Stimulated activated naive CD8-positive, alpha-beta T cell treated with anti-CD3 and anti-CD28 coated beads, Interleukin-15, amount 100 ng/mL, for 72 hours (primary cell): ENCODE results near the gene LY6G6F.

ENCODE experiments used
- ATAC-seq: fragments of 150-1000 bp; cut with Tn5 transposase; 2 replicates; pipeline ENCODE4 v1.10.0; 2021; ENCODE audit warnings: mild to moderate bottlenecking, moderate library complexity
- DNase-seq, 2 donors: peaks; one replicate each; pipeline ENCODE4 v3.0.0; 2021 to 2022
- H3K27ac Mint-ChIP-seq, 2 donors: one replicate each; pipeline ENCODE4 v1.8.0; 2022; ENCODE audit warnings: mild to moderate bottlenecking in 2 of 2, mixed read lengths in 2 of 2, moderate library complexity in 2 of 2
- H3K27me3 Mint-ChIP-seq: one replicate; pipeline ENCODE4 v1.8.0; 2022; ENCODE audit warnings: mixed read lengths
- H3K4me1 Mint-ChIP-seq: one replicate; pipeline ENCODE4 v1.8.0; 2022; ENCODE audit warnings: mild to moderate bottlenecking, mixed read lengths
- H3K4me3 Mint-ChIP-seq, 2 donors: one replicate each; pipeline ENCODE4 v1.8.0; 2022; ENCODE audit warnings: mild to moderate bottlenecking in 2 of 2, mixed read lengths in 2 of 2, moderate library complexity in 1 of 2
- H3K9me3 Mint-ChIP-seq, 2 donors: one replicate each; pipeline ENCODE4 v1.8.0; 2022; ENCODE audit warnings: mixed read lengths in 2 of 2

LY6G6F gene, protein sequence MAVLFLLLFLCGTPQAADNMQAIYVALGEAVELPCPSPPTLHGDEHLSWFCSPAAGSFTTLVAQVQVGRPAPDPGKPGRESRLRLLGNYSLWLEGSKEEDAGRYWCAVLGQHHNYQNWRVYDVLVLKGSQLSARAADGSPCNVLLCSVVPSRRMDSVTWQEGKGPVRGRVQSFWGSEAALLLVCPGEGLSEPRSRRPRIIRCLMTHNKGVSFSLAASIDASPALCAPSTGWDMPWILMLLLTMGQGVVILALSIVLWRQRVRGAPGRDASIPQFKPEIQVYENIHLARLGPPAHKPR

DNA sequence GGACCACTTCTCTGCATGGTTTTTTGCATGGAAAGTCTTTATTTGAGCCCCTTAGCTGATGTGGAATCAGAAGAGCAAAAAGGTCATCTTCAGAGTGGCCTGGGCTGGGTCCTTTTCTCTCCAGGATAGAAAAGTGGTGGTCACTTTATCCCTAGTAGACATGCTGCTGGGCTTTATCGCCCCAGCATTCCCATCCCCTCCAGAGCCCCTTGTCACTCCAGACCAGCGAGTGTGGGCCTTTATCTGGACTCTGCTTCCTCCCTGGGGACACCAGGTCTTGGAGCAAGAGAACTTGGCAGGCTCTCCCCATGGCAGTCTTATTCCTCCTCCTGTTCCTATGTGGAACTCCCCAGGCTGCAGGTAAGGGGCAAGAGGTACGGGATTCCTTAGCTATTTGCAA, at the start of gene LY6G6F:
Gene LY6G6F (plus strand): TSS at position 268 of the 400 bp plus-strand sequence. CDS start 41 bp downstream, at position 309.
- Mint-ChIP-seq H3K4me3 (no peak within 1 kb of the TSS), H3K27me3 (no peaks in the 10 kb centered on the region), H3K4me1 (peaks cover 22% of the 10 kb centered on the region), H3K9me3 (no peaks in the 10 kb centered on the region), H3K27ac (peak within 1 kb of the TSS in 1 of 2 donors; percentile 57)
- DNase-seq (no peak), ATAC-seq (no peak)

DNA sequence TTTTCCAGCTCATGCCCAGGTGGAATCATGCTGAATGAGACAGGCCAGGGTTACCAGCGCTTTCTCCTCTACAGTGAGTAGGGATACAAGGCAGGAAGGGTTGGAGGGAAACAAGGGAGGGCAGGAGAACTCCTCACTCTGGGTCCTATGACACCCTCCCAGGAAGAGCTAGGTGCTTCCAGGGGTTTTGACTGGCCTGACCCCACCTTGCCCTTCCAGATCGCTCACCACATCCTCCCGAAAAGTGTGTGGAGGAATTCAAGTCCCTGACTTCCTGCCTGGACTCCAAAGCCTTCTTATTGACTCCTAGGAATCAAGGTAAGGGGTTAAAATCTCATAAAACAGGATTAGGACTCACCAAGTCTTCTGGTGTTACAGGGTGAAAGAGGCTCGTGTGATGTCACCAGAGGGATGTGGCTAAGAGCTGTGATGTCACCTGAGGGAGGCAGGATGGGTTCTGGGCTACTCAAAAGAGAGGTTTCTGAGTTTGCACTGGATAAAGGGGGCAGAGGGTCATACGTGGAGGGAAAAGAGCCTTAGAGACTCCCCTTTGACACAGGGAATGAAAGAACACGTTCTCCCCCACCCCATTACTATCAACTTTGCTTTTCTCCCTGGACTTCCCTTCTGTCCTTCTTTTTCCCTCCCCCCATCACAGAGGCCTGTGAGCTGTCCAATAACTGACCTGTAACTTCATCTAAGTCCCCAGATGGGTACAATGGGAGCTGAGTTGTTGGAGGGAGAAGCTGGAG, 49.1 kb upstream of the LY6G6F start:
- Mint-ChIP-seq H3K27ac (peak overlapping the region; percentile 54 to 85), H3K9me3 (no peaks in the 10 kb centered on the region), H3K27me3 (no peaks in the 10 kb centered on the region), H3K4me1 (peaks cover 71% of the 10 kb centered on the region), H3K4me3 (peak overlapping the region; percentile 94)
- DNase-seq (peak in 1 of 2 donors; percentile 50), ATAC-seq (peak; percentile 45)

DNA sequence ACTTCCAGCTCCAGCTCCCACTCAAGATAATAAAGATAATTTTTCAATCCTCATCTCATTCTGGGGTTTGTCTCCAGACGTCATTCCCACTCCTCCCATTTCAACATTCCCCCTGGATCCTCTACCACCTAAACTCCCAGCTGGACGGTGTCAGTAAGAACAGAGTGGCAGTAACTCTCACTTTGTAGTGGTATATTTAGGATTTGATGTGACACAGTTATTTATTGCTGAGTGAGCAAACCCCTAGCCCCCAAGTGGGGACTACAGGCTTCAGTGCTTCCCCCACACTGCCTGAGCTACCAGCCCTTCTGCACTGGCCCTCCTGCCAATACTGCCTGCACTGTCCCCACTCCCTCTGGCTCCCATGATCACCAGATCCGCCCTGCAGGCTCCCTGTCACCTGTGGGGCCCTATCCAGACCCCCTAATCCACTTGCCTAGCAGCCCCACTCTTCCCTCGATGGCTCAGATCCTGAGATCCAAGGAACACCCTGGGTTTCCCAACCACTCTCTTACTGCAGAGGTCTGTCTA, 48.4 kb upstream of the LY6G6F start:
- Mint-ChIP-seq H3K9me3 (no peaks in the 10 kb centered on the region), H3K4me1 (peaks cover 72% of the 10 kb centered on the region), H3K27me3 (no peaks in the 10 kb centered on the region), H3K4me3 (peak overlapping the region; percentile 94), H3K27ac (peak overlapping the region; percentile 64 to 85)
- DNase-seq: no peak
- ATAC-seq: no peak

DNA sequence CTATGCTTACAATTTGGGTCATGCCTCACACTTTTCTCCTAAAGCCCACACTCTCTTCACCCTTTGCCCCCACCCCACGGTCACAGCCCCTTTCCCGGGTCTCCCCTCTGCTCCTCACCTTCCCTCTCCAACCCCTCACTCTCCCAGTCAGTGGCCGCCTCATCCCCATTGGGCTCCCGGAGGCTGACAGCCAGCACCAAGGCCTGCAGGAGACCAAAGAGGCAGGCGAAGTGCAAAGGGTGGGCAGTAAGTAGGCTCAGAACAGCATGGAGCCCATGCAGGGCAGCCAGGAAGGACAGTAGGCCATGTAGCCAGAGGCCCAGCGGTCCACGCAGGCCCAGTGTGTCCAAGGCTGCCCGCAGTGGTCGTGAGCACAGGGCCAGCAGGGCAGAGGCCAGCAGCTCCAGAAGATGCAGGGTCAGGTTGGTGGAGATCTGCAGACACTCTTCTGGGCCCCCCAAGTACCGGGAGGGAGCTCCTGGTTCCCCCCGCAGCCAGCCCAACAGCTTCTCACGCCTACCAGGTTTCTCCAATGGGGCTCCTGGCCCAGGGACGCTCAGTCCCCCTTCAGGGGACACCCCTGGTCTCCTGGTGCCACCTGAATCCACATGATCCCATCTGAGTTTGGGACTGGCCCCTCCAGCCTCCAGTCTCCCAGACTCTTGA, 47.5 kb upstream of the LY6G6F start:
- DNase-seq: no peak
- Mint-ChIP-seq H3K4me1 (peaks cover 80% of the 10 kb centered on the region), H3K27me3 (no peaks in the 10 kb centered on the region), H3K9me3 (no peaks in the 10 kb centered on the region), H3K4me3 (peak overlapping the region; percentile 94), H3K27ac (peak overlapping the region; percentile 44 to 89)
- ATAC-seq: no peak

DNA sequence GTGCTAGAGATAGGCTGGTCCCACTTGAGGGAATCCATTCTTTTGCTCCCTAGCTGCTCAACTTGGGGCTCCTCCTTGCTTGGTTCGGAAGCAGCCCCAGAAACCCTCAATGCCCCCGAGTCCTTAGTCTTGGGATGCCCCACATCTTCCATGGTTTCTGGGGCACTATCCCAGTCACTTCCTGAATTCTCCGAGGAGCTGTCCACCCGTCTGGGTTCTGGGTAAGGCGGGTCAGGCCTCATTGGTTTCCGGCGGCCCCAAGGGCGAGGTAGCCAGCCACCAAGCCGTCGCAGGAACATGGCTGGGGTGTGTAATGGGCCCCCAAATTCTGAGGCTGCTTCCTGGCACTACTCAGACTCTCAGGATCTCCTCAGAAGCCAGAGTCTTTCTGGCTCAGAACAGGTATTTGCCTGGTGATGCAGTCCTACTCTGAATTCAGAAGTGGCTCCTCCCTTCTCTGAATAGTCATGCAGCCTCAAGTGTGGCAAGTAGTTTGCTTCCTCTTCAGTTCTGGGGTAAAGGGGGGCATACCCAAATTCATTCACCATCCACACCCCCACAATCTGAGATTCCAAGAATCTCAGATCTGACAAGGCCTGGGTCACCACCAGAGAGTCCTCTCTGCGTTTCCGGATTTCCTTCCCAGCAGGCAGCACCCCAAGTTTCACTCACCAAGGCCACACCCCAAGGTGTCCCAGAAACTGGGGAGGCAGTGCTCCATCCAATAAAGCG, 46.9 kb upstream of the LY6G6F start:
- no peaks in the 10 kb centered on the region for H3K9me3 Mint-ChIP-seq
- no peaks in the 10 kb centered on the region for H3K27me3 Mint-ChIP-seq
- peaks cover 87% of the 10 kb centered on the region for H3K4me1 Mint-ChIP-seq
- ATAC-seq: peak; percentile 51
- peak overlapping the region; percentile 94 for H3K4me3 Mint-ChIP-seq
- DNase-seq: peak; percentile 30 to 37
- peak overlapping the region; percentile 89 for H3K27ac Mint-ChIP-seq

DNA sequence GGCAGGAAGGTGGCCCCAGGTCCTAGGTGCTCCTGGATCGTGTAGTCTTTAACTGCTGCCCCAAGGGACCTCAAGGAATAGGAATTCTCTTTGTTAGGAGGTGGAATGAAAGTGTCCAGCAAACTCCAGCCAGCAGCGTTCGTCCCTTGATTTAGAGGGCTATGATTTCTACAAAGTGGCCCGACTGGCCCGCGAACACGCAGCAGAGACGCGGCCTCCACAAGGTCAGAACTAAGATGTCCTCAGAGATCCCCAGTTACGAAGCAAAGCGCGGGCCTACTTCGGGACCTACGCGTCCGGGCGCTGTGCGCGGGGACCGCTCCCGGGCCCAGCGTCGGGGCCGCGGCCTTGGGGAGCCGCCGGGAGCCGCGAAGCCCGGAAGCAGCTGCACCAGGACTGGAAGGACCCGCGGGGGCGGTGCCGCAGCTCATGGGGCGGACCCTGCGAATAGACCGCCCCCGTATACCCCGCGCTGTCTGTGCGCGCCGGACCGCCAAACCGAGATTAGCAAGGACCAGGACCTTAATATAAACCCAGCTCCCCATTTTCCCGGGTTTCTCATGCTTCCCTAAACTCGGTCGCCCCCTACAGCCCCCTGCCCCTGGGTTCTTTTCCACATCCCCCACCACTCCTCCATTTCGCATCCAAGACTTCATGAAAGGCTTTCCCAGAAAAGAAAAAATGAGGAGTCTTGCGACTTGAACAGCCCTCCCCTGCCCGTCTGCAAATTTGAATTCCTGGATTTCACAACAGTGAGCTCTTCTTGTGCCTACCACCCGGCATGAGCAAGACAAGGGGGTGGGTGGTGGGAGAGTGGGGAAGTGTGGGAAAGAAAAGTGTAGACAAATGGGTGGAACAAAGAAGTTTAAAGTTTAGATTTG, 46.0 kb upstream of the LY6G6F start, which contains the start of gene C6orf47:
Gene C6orf47 (minus strand): TSS at position 398 of the 881 bp plus-strand sequence. CDS start 831 bp downstream, outside the sequence.
- DNase-seq (peak; percentile 70 to 79), ATAC-seq (peak; percentile 75)
- H3K27ac Mint-ChIP-seq: peak within 1 kb of the TSS; percentile 89
- peak within 1 kb of the TSS; percentile 94 for H3K4me3 Mint-ChIP-seq
- H3K4me1 Mint-ChIP-seq: peaks cover 84% of the 10 kb centered on the region
- no peaks in the 10 kb centered on the region for H3K9me3 Mint-ChIP-seq
- H3K27me3 Mint-ChIP-seq: no peaks in the 10 kb centered on the region

DNA sequence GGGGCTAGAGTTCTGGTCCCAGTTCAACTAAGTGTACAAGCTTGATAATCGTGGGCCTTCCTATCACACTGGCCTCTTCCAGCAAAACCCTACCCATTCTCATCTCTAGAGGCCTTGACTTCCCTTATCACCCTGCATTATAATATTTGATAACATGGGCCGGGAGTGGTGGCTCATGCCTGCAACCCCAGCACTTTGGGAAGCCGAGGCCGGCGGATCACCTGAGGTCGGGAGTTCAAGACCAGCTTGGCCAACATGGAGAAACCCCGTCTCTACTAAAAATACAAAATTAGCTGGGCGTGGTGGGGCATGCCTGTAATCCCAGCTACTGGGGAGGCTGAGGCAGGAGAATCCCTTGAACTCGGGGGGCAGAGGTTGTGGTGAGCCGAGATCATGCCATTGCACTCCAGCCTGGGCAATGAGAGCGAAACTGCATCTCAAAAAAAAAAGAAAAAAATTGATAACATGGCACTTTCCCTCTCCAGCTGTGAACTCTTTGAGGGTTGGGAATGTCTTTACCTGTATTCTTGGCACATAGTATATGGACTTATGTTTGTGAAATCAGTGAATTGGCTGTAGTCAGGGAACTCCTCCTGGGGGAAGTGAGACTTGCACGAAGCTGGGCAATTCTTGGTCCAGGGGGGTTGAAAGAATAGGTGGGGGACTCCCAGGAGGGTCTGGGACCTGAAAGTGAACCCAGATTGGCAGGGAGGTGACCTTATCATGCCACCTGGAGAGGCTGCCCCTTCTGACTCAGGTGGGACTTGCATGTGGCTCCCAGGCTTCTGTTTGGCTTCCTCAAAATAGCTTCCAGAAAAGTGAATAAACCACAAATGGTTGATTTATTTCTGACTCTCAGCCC, 45.2 kb upstream of the LY6G6F start:
- Mint-ChIP-seq H3K9me3 (no peaks in the 10 kb centered on the region), H3K27me3 (no peaks in the 10 kb centered on the region), H3K27ac (peak overlapping the region in 1 of 2 donors; percentile 55), H3K4me3 (peak overlapping the region; percentile 94), H3K4me1 (peaks cover 84% of the 10 kb centered on the region)
- no peak for ATAC-seq
- no peak for DNase-seq

DNA sequence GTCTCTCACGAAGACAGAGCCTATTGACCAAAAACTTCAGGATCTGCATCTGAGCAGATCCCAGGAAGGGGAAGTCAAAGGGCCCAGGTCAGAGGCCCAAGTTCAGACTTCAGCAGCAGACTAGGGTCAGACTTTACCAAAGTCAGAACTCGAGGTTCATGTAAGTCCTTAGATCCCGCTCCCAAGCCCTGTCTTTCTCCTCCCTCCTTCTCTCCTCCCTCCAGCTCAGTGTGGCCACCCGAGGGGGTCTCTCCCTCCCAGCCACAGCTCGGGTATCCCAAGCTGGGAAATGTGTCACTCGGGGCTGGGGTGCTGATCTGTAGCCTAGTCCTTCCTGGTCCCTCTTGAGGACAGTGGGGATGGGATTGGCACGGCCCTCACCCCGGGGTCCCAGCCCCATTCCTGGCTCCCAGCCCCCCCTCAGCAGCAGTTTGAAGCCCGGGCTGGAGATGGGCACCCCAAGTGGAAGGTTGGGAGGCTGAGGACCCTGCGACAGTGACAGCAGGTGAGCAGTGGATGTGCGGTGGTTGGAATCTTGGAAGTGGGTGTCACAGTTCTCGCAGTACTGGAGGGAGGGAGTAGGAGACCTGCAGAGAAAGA, 44.4 kb upstream of the LY6G6F start:
- peak overlapping the region; percentile 51 to 66 for H3K4me3 Mint-ChIP-seq
- no peaks in the 10 kb centered on the region for H3K9me3 Mint-ChIP-seq
- ATAC-seq (no peak), DNase-seq (no peak)
- no peaks in the 10 kb centered on the region for H3K27me3 Mint-ChIP-seq
- H3K4me1 Mint-ChIP-seq: peaks cover 86% of the 10 kb centered on the region
- H3K27ac Mint-ChIP-seq: peak overlapping the region in 1 of 2 donors; percentile 90

DNA sequence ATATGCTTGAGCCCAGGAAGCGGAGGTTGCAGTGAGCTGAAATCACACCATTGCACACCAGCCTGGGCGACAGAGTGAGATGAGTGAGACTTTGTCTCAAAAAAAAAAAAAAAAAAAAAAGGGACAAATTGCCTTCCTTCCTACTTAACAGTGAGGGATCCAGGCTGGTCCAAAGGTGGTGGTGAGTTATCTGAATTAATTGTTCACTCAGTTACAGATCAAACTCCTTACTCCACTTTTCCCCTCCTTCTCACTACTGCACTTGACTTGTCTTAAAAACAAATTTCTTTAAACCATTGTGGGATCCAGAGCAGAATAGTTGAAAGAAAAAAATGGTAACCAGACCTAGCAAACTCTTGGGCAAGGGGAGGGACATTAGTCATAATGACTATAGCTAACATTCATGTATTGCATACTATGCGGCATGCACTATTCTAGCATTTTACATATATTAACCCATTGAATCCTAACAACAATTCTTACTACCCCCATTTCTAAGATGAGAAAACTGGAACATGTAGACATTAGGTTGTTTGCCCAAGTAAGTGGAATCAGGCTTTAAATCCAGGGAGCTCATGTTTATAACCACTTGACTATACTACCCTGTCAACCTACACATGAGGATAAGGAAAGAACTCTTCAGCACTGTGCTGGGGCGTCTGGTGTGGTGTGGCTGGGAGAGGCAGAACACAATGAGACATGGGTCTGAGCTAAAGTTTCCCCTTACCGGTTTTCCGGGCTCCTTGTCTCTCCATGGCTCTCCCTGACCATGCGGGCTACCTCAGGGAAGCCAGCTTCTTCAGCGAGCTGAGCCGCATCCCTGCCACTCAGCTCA, 43.3 kb upstream of the LY6G6F start:
- ATAC-seq (no peak), DNase-seq (no peak)
- Mint-ChIP-seq H3K9me3 (no peaks in the 10 kb centered on the region), H3K27me3 (no peaks in the 10 kb centered on the region), H3K4me3 (peak overlapping the region; percentile 87 to 97), H3K27ac (peak overlapping the region; percentile 57 to 84), H3K4me1 (peaks cover 86% of the 10 kb centered on the region)

DNA sequence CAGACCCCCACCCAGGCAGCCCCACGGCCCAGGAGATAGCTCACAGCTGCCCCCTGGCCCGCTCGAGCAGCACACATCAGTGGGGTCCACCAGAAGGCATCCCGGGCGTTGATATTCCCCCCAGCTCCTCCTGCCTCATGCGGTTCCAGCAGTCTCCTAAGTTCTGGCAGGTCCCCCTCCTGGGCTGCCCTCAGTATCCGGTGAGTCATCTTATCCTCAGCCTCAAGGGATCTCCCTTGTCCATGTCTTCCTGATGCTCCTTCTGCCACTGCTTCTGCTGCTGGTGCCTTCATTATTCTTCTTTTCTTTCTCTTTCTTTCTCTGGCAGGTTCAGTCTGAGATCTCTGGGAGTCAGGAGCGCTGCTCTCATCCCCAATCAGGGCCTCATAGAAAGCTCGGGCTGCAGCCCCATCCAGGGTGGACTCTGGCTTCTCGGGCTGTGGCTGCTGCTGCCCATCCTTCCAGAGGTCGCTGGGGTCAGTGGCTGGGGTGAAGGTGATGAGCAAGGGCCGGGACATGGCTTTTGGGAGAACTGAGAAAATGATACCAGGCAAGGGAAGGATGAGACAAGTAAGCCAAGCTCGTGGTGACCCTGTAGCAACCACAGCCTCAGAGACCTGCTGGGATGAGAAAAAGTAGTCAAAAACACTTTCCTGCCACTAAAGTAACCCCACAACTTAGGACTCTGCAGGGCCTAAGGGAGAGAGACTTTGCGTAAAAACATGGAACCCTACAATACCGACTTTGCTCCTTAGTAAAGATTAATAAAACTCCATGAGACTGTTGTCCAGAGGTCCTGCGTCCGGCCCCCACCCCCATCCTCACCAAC, 42.5 kb upstream of the LY6G6F start:
- Mint-ChIP-seq H3K4me3 (peak overlapping the region; percentile 87 to 97), H3K27me3 (no peaks in the 10 kb centered on the region), H3K4me1 (peaks cover 85% of the 10 kb centered on the region), H3K27ac (peak overlapping the region; percentile 98 to 99), H3K9me3 (no peaks in the 10 kb centered on the region)
- ATAC-seq (no peak), DNase-seq (no peak)

DNA sequence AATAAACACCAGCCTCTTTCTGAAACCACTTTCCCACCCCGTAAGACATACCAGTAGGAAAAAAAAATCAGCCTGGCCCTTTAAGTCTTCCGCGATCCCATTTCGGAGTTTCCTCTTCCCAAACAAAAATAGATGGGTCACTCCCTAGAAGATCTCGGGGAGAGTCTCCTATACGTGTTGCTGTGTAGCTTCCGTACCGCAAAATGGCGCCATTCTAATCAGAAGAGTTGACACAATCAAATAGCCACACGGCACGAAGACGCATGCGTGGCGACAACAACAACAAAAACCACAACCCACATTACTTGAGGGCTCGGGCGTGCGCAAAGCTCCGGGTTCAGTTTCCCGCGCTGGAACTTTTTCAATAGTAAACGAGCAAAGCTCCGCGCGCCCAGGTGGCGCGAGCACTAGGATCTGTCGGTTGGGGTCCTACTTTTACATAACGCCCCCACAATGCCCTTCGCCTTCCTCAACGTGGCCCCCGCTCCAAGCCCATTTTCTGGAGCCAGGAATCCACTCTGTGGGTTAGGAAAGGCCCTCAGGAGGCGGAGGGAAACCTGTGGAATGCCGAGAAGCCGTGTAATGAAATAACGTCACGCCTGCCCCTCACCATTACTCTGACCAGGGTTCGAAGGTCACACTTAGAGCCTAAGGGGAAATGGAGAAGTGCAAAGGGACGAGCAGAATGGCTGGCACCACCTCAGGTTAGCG, 41.7 kb upstream of the LY6G6F start, which contains the start of gene GPANK1:
Gene GPANK1 (minus strand): TSS at position 208 of the 711 bp plus-strand sequence. CDS start 519 bp downstream, outside the sequence.
- ATAC-seq (peak; percentile 50), DNase-seq (peak; percentile 84 to 92)

More for the DNA sequence above, 41.7 kb upstream of the LY6G6F start, which contains the start of gene GPANK1:
- peak within 1 kb of the TSS; percentile 87 to 97 for H3K4me3 Mint-ChIP-seq
- no peaks in the 10 kb centered on the region for H3K27me3 Mint-ChIP-seq
- H3K9me3 Mint-ChIP-seq: no peaks in the 10 kb centered on the region
- peak within 1 kb of the TSS; percentile 98 to 99 for H3K27ac Mint-ChIP-seq
- H3K4me1 Mint-ChIP-seq: peaks cover 77% of the 10 kb centered on the region
